IMR-90 (cell line): Measurements from ENCODE around the gene TERF2IP.

ENCODE experiments used
- BHLHE40 ChIP-seq: fragments of 150-350 bp; IDR thresholded peaks from 2 replicates; pipeline ENCODE4 v1.6.1; 2016; ENCODE audit warnings: mild to moderate bottlenecking, low read depth, low read length
- CEBPB ChIP-seq: IDR thresholded peaks from 2 replicates; pipeline ENCODE4 v1.6.1; 2012; ENCODE audit warnings: low read depth, low read length, improper control_type of control experiment
- FOS ChIP-seq: fragments of 150-350 bp; IDR thresholded peaks from 2 replicates; pipeline ENCODE4 v1.6.1; 2016; ENCODE audit warnings: low read depth, low read length
- MAFK ChIP-seq: IDR thresholded peaks from 2 replicates; pipeline ENCODE4 v1.6.1; 2012; ENCODE audit warnings: low read depth, low read length, improper control_type of control experiment
- MAZ ChIP-seq: IDR thresholded peaks from 2 replicates; pipeline ENCODE4 v1.6.1; 2012; ENCODE audit warnings: low read depth, mild to moderate bottlenecking, low read length, improper control_type of control experiment, moderate library complexity, borderline replicate concordance
- MXI1 ChIP-seq: IDR thresholded peaks from 2 replicates; pipeline ENCODE4 v1.6.1; 2012; ENCODE audit warnings: low read depth, mild to moderate bottlenecking, low read length, moderate library complexity, borderline replicate concordance
- POLR2A ChIP-seq: IDR thresholded peaks from 2 replicates; pipeline ENCODE4 v1.6.1; 2012; ENCODE audit warnings: mild to moderate bottlenecking, low read depth, low read length
- RAD21 ChIP-seq: IDR thresholded peaks from 2 replicates; pipeline ENCODE4 v1.6.1; 2012; ENCODE audit warnings: low read length, improper control_type of control experiment
- RCOR1 ChIP-seq: IDR thresholded peaks from 2 replicates; pipeline ENCODE4 v1.6.1; 2012; ENCODE audit warnings: mild to moderate bottlenecking, low read length, improper control_type of control experiment; ENCODE audit not compliant: insufficient replicate concordance
- RFX5 ChIP-seq: IDR thresholded peaks from 2 replicates; pipeline ENCODE4 v1.8.0; 2012; ENCODE audit warnings: low read depth, mild to moderate bottlenecking, low read length, moderate library complexity
- SMC3 ChIP-seq: fragments of 150-350 bp; IDR thresholded peaks from 2 replicates; pipeline ENCODE4 v1.6.1; 2016; ENCODE audit warnings: low read depth, mild to moderate bottlenecking, antibody characterized with exemption, low read length, moderate library complexity
- USF2 ChIP-seq: fragments of 150-350 bp; IDR thresholded peaks from 2 replicates; pipeline ENCODE4 v1.6.1; 2017; ENCODE audit warnings: mild to moderate bottlenecking, antibody characterized with exemption, low read length, low read depth
- TF ChIP-seq, protein P1 (sequence below): conservative IDR thresholded peaks from 2 replicates; pipeline ENCODE4 v1.5.1; 2012; ENCODE audit warnings: mild to moderate bottlenecking, low read depth, low read length, improper control_type of control experiment
- TF ChIP-seq, protein P2 (sequence below): fragments of 150-350 bp; IDR thresholded peaks from 2 replicates; pipeline ENCODE4 v1.6.1; 2016; ENCODE audit warnings: low read depth, mild to moderate bottlenecking, low read length, moderate library complexity, borderline replicate concordance

DNA sequence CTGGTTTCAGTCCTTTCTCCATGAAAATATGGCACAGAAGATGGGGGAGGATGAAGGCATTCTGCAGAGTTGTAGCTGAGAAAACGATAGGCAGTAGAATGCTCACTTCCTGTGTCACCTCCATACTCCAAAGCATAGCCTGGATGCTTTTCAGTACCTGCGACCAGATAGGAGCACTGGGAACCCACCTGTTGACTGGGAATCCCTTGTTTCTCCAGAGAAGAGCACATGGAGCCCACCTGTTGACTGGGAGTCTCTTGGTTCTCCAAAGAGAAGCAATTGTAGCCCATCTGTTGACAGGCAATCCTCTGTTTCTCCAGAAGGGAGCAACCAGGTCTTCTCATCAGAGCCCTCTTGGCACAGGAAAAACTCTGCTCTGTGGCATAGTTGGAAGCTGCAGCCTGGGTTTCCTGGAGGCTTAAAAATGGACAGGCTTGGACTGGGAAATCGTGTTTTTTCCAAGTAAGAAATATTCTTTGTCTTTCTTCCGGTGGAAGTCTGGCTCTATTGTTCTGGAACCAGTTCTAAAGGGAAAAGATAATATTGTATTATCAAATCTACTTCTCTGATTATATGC is 13.2 kb downstream of the TERF2IP start:
- TF ChIP-seq, protein P1, sequence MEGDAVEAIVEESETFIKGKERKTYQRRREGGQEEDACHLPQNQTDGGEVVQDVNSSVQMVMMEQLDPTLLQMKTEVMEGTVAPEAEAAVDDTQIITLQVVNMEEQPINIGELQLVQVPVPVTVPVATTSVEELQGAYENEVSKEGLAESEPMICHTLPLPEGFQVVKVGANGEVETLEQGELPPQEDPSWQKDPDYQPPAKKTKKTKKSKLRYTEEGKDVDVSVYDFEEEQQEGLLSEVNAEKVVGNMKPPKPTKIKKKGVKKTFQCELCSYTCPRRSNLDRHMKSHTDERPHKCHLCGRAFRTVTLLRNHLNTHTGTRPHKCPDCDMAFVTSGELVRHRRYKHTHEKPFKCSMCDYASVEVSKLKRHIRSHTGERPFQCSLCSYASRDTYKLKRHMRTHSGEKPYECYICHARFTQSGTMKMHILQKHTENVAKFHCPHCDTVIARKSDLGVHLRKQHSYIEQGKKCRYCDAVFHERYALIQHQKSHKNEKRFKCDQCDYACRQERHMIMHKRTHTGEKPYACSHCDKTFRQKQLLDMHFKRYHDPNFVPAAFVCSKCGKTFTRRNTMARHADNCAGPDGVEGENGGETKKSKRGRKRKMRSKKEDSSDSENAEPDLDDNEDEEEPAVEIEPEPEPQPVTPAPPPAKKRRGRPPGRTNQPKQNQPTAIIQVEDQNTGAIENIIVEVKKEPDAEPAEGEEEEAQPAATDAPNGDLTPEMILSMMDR: no peak
- no peak for TF ChIP-seq RFX5
- TF ChIP-seq FOS: no peak
- no peak for TF ChIP-seq RCOR1
- TF ChIP-seq BHLHE40: no peak
- TF ChIP-seq POLR2A: no peak
- TF ChIP-seq MAFK: no peak
- TF ChIP-seq MXI1: no peak
- TF ChIP-seq SMC3: no peak
- no peak for TF ChIP-seq RAD21
- TF ChIP-seq USF2: no peak
- TF ChIP-seq CEBPB: no peak
- TF ChIP-seq, protein P2, sequence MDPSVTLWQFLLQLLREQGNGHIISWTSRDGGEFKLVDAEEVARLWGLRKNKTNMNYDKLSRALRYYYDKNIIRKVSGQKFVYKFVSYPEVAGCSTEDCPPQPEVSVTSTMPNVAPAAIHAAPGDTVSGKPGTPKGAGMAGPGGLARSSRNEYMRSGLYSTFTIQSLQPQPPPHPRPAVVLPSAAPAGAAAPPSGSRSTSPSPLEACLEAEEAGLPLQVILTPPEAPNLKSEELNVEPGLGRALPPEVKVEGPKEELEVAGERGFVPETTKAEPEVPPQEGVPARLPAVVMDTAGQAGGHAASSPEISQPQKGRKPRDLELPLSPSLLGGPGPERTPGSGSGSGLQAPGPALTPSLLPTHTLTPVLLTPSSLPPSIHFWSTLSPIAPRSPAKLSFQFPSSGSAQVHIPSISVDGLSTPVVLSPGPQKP: no peak
- no peak for TF ChIP-seq MAZ
